ENCODE measurements around the gene FAAH. TPM values are rescaled to one million over a fixed set of nuclear protein-coding genes. Genes with fewer than 3 reads are reported as not detected.

FAAH gene
- total RNA-seq, 1 experiment from 2014 or later: 38.6 TPM

GRCh38 chr1:46438346-46438745 lies 44.2 kb downstream of the FAAH start:
- DNase-seq (ENCODE audit: low spot score): no peak
- H3K27ac Mint-ChIP-seq: no peak overlapping the region
- H3K4me1 Mint-ChIP-seq: no peaks in the 10 kb centered on the region
- ATAC-seq: no peak
- ChIA-PET POLR2A (interaction anchor here (0.6 kb wide), 1 partner anchor 120 kb away, joined by 3 read pairs; no protein-coding TSS in a partner anchor), CTCF (interaction anchor here (1.0 to 4.4 kb wide), 4 partner anchors 8 to 102 kb away, joined by 3 to 21 read pairs (median 6); no protein-coding TSS in a partner anchor)
- TF ChIP-seq TP53 (CRISPR knock-in tag; IDR thresholded peaks at IDR 0.05) (no peak), CBFB (CRISPR knock-in tag; IDR thresholded peaks at IDR 0.05; ENCODE audit: low read depth) (no peak), NFYB (CRISPR knock-in tag; conservative IDR thresholded peaks at IDR 0.05; ENCODE audit: low read depth) (no peak), FOXK1 (CRISPR knock-in tag; IDR thresholded peaks at IDR 0.05) (no peak), NFATC4 (CRISPR knock-in tag; IDR thresholded peaks at IDR 0.05) (no peak), ZNF396 (CRISPR knock-in tag; IDR thresholded peaks at IDR 0.05; ENCODE audit: borderline replicate concordance) (no peak)
- TF ChIP-seq, protein P1, sequence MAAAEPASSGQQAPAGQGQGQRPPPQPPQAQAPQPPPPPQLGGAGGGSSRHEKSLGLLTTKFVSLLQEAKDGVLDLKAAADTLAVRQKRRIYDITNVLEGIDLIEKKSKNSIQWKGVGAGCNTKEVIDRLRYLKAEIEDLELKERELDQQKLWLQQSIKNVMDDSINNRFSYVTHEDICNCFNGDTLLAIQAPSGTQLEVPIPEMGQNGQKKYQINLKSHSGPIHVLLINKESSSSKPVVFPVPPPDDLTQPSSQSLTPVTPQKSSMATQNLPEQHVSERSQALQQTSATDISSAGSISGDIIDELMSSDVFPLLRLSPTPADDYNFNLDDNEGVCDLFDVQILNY (CRISPR knock-in tag; IDR thresholded peaks at IDR 0.05): no peak
- no peak overlapping the region for H3K4me3 Mint-ChIP-seq
- no peaks in the 10 kb centered on the region for H3K36me3 Mint-ChIP-seq
- no peaks in the 10 kb centered on the region for H3K9me3 Mint-ChIP-seq
- H3K27me3 Mint-ChIP-seq (ENCODE audit: low read depth): peaks cover 25% of the 10 kb centered on the region

DNA sequence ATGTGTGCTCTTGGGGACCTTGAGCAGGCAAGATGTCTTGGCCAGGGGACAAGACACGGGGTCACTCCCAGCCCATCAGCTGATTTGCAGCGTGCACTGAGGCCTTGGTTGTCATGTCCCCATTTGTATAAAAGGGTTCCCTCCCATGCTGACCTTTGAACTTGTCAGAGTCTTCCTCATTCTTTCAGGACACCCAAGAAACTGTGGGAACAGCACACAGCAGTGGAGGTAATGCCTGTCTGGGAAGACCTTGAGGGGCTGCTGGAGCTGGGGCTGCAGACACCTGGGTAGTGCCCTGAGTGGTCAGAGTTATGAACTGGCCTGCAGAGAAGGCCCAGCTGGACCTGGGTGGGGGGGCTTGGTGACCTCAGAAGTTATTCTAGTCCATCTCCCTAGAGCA lies 46.4 kb downstream of the FAAH start:
- peaks cover 33% of the 10 kb centered on the region for H3K27me3 Mint-ChIP-seq (ENCODE audit: low read depth)
- ChIA-PET CTCF (interaction anchor here (1.0 to 2.7 kb wide), 4 partner anchors 88 to 163 kb away, joined by 3 to 88 read pairs (median 6); partner anchors contain the start of gene MKNK1), POLR2A (no interaction called here)
- 0 out of 2 replicates have a peak, but pooled peaks cover 3% of the 10 kb centered on the region for H3K4me1 Mint-ChIP-seq
- no peaks in the 10 kb centered on the region for H3K36me3 Mint-ChIP-seq
- no peak for DNase-seq (ENCODE audit: low spot score)
- no peak for TF ChIP-seq ZNF416 (CRISPR knock-in tag; IDR thresholded peaks at IDR 0.05)
- TF ChIP-seq IRF1 (CRISPR knock-in tag; IDR thresholded peaks at IDR 0.05): no peak
- TF ChIP-seq, protein P2, sequence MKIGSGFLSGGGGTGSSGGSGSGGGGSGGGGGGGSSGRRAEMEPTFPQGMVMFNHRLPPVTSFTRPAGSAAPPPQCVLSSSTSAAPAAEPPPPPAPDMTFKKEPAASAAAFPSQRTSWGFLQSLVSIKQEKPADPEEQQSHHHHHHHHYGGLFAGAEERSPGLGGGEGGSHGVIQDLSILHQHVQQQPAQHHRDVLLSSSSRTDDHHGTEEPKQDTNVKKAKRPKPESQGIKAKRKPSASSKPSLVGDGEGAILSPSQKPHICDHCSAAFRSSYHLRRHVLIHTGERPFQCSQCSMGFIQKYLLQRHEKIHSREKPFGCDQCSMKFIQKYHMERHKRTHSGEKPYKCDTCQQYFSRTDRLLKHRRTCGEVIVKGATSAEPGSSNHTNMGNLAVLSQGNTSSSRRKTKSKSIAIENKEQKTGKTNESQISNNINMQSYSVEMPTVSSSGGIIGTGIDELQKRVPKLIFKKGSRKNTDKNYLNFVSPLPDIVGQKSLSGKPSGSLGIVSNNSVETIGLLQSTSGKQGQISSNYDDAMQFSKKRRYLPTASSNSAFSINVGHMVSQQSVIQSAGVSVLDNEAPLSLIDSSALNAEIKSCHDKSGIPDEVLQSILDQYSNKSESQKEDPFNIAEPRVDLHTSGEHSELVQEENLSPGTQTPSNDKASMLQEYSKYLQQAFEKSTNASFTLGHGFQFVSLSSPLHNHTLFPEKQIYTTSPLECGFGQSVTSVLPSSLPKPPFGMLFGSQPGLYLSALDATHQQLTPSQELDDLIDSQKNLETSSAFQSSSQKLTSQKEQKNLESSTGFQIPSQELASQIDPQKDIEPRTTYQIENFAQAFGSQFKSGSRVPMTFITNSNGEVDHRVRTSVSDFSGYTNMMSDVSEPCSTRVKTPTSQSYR (CRISPR knock-in tag; IDR thresholded peaks at IDR 0.05): no peak
- no peak for TF ChIP-seq SP1 (CRISPR knock-in tag; conservative IDR thresholded peaks at IDR 0.05)
- no peak for TF ChIP-seq CREB1 (CRISPR knock-in tag; IDR thresholded peaks at IDR 0.05)
- TF ChIP-seq, protein P1 (CRISPR knock-in tag; IDR thresholded peaks at IDR 0.05): no peak
- H3K27ac Mint-ChIP-seq: no peak overlapping the region
- no peak overlapping the region for H3K4me3 Mint-ChIP-seq
- H3K9me3 Mint-ChIP-seq: no peaks in the 10 kb centered on the region
- ATAC-seq: no peak

DNA sequence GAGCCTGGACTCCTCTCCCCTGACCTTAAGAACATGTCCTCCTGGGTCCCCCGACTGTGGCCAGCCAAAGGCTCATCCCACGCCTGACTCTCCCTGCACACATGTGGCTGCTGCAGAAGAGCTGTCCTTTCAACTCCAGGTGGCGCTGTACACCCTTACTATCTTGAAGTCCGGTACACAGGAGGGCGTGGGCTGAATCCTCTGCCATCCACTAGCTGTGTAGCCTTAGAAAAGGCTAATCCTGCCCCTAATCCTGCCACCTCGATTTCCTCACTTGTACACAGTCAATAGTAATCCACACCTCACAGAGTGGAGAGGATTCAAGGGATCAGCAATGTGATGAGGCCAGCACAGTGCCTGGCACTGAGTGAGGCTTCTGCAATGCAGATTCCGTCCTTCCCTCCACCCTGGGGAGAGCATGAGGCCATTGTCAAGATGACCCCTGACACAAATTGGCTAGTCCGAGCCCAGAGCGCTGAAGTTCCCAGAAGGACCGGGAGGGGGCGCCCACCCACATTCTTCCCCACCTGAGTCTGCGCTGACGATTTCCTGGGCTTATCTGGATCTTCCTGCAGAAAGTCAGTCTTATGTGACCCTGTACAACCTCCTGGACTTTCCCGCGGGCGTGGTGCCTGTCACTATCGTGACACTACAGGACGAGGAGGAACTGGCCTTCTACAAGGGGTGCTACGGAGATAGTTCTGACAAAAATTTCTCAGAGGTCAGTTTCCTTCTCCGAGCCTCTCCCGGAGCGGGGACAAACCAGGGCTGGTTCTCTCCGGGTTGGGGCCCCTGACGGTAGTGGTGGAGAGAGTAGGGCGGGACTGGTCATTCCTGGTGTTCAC lies 48.4 kb downstream of the FAAH start:
- no peaks in the 10 kb centered on the region for H3K36me3 Mint-ChIP-seq
- ChIA-PET CTCF (interaction anchor here (0.7 to 2.7 kb wide), 57 partner anchors 10 to 389 kb away, joined by 3 to 88 read pairs (median 5); partner anchors contain the start of genes DMBX1, KNCN, MKNK1 and MOB3C), POLR2A (interaction anchor here (1.5 kb wide), 1 partner anchor 84 kb away, joined by 5 read pairs; no protein-coding TSS in a partner anchor)
- H3K9me3 Mint-ChIP-seq: no peaks in the 10 kb centered on the region
- peak overlapping the region; percentile 86 for H3K4me3 Mint-ChIP-seq
- H3K27ac Mint-ChIP-seq: peak overlapping the region; percentile 96
- H3K4me1 Mint-ChIP-seq: peaks cover 22% of the 10 kb centered on the region
- H3K27me3 Mint-ChIP-seq (ENCODE audit: low read depth): peaks cover 51% of the 10 kb centered on the region
- ATAC-seq: peak; percentile 85
- DNase-seq (ENCODE audit: low spot score): peak; percentile 96
- TF ChIP-seq, protein P3, sequence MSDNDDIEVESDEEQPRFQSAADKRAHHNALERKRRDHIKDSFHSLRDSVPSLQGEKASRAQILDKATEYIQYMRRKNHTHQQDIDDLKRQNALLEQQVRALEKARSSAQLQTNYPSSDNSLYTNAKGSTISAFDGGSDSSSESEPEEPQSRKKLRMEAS (CRISPR knock-in tag; IDR thresholded peaks at IDR 0.05): peak; percentile 94
- peak; percentile 40; the same call in 1 of the 2 replicates for TF ChIP-seq SP1 (CRISPR knock-in tag; conservative IDR thresholded peaks at IDR 0.05)
- TF ChIP-seq, protein P1 (CRISPR knock-in tag; IDR thresholded peaks at IDR 0.05): 0 out of 2 replicates have a peak, but pooled peaks have one; percentile 27
- no peak for TF ChIP-seq TCF7 (CRISPR knock-in tag; IDR thresholded peaks at IDR 0.05; ENCODE audit: low read depth)
- TF ChIP-seq, protein P4, sequence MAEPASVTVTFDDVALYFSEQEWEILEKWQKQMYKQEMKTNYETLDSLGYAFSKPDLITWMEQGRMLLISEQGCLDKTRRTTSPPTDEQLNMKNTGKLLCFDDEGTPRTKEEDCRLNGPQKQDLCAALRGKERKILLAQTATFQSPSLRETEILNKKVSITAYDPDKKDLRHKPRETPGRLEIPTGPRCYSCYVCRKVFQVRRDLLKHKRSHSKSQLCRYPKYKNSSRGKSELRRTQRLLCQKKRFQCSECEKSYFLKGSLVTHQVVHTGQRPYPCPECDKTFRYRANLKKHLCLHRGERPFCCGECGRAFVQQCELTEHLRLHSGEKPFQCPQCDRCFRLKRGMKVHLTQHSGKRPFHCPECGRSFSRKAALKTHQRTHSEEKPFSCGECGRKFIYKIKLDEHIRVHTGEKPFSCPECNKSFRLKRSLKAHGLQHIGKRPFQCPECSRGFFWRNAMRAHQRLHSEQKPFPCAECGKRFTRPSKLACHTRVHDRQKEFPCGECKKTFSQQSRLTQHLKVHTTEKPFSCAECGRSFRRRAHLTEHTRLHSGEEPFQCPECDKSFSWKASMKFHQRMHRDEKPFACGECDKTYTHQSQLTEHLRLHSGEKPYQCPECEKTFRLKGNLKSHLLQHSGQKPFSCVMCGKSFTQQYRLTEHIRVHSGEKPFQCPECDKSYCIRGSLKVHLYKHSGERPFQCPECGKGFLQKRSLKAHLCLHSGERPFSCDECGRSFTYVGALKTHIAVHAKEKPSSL (CRISPR knock-in tag; conservative IDR thresholded peaks at IDR 0.05): no peak
- peak; percentile 82; the same call in 1 of the 2 replicates for TF ChIP-seq GTF2I (CRISPR knock-in tag; conservative IDR thresholded peaks at IDR 0.05)
- peak; percentile 41; the same call in 1 of the 2 replicates for TF ChIP-seq ZNF121 (CRISPR knock-in tag; IDR thresholded peaks at IDR 0.05)
- no peak for TF ChIP-seq SMAD3 (CRISPR knock-in tag; IDR thresholded peaks at IDR 0.05; ENCODE audit: borderline replicate concordance)
- TF ChIP-seq HMGXB4 (CRISPR knock-in tag; IDR thresholded peaks at IDR 0.05): peak; percentile 92

All from WTC11 (cell line).